Subcutaneous adipose tissue (tissue), 4 donors: ENCODE measurements around the gene SPTLC2. TPM values are rescaled to one million over a fixed set of nuclear protein-coding genes. Genes with fewer than 3 reads are reported as not detected.

Source experiments
- CTCF ChIP-seq: fragments of 450-650 bp; IDR thresholded peaks from one replicate; pipeline ENCODE4 v1.5.1; 2016; ENCODE audit warnings: low read depth, mild to moderate bottlenecking, control low read depth, antibody characterized with exemption, moderate library complexity
- total RNA-seq, 4 donors: library from RNA; depleted of rRNA; stranded (reverse); fragments of >200 nt; gene quantifications; one replicate each; pipeline ENCODE4 v1.1.0, GENCODE V29; 2016

Gene SPTLC2
- total RNA-seq, 4 donors from 2014 or later: 48.1 to 61.8 (median 56.3) TPM

GRCh38 chr14:77598366-77599070, 17.9 kb downstream of the SPTLC2 start:
- no peak for TF ChIP-seq CTCF

DNA sequence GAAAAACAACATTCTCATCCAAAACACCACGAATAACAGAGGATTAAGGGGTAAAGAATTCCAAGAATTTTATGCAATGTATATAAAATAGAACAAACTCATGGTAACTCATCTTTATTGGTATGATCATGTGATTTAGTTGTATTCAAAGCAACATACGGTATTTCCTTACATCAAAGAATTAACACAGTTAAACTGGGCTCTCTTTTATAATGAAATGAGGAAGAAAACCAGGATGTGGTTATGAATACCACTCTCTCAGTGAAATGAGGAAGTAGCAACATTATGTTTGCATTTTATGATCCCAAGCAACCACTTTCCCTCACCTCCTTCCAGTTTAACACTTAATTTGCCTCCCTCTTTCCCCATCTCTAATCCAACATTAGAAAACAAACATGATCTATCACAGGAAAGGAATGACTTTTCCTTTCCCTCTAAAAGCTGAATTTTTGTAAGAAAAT, 22.9 kb downstream of the SPTLC2 start:
- TF ChIP-seq CTCF: no peak

GRCh38 chr14:77590845-77591485, 25.5 kb downstream of the SPTLC2 start:
- TF ChIP-seq CTCF: no peak

- TF ChIP-seq CTCF: no peak
These were observed 27.3 kb downstream of the SPTLC2 start for GRCh38 chr14:77589099-77589498.

DNA sequence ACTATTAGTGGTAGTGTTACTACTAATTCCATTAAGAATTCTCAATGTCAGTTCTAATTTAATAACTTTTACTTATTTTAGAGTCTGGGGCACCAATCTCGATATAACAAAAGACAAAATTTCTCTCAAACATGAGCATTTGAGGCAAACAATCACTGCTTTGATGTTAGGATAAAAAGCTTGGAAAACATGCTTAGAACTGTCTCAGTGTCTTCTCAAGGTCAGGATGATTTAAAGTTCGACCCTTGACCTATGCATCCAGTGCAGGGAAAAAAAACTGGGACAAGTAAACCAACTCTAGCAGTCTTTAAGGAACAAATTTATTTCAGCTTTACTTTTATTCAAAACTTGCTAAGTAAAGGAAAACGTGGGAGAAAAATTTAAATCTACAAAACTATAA, 31.1 kb downstream of the SPTLC2 start:
- no peak for TF ChIP-seq CTCF

GRCh38 chr14:77584809-77585208, 31.6 kb downstream of the SPTLC2 start:
- TF ChIP-seq CTCF: no peak

DNA sequence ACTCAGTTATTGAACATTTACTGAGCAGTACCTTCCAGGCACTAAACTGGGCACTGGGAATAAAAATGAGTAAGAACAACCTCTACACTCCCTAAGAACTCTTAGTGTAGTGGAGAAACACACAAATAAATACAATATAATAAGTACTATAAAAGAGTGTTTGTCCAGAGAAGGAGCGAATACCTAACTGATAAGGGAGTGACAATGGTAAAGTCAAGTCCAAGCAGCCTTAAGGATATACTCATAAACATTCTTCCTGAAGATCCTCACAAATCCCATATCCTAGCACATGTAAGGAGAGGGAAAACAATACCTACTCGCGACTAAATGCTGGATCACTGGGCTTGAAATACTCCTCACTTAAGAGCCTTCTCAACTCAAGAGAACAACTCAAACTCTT, 32.8 kb downstream of the SPTLC2 start:
- TF ChIP-seq CTCF: no peak
